DOHH2 (cell line): ENCODE measurements around the gene EIF2S1.

Source experiments
- H3F3A ChIP-seq: fragments of 200-600 bp; sonication (generic), shearing (Covaris generic); 2 replicates; pipeline ENCODE4 v1.6.0; 2016; ENCODE audit warnings: antibody characterized with exemption, mild to moderate bottlenecking; ENCODE audit not compliant: control insufficient read depth, insufficient read depth
- H3K27ac ChIP-seq: fragments of 200-600 bp; sonication (generic); 2 replicates; pipeline ENCODE4 v1.5.1; 2014; ENCODE audit warnings: low read depth, mild to moderate bottlenecking, low read length, moderate library complexity
- H3K27me3 ChIP-seq: fragments of 200-600 bp; sonication (generic); 2 replicates; pipeline ENCODE4 v1.6.1; 2014; ENCODE audit warnings: mild to moderate bottlenecking, low read length, mixed read lengths; ENCODE audit not compliant: control insufficient read depth
- H3K36me3 ChIP-seq: fragments of 200-600 bp; sonication (generic); 2 replicates; pipeline ENCODE4 v1.6.1; 2014; ENCODE audit warnings: mild to moderate bottlenecking, low read length, moderate library complexity, mixed read lengths; ENCODE audit not compliant: control insufficient read depth
- H3K4me1 ChIP-seq: fragments of 200-600 bp; sonication (generic); 2 replicates; pipeline ENCODE4 v1.6.1; 2014; ENCODE audit warnings: mild to moderate bottlenecking, low read length, mixed read lengths; ENCODE audit not compliant: control insufficient read depth
- H3K4me2 ChIP-seq: fragments of 200-600 bp; sonication (generic); 2 replicates; pipeline ENCODE4 v1.6.0; 2014; ENCODE audit warnings: mild to moderate bottlenecking, low read length, moderate library complexity
- H3K4me3 ChIP-seq: fragments of 200-600 bp; sonication (generic); 2 replicates; pipeline ENCODE4 v1.5.1; 2014; ENCODE audit warnings: mild to moderate bottlenecking, low read length, mixed read lengths
- H3K79me2 ChIP-seq: fragments of 200-600 bp; sonication (generic); 2 replicates; pipeline ENCODE4 v1.6.1; 2014; ENCODE audit warnings: mild to moderate bottlenecking, low read length, mixed read lengths; ENCODE audit not compliant: control insufficient read depth
- H3K9me2 ChIP-seq: fragments of 200-600 bp; sonication (generic); replicated peaks from 2 replicates; pipeline ENCODE4 v1.6.1; 2014; ENCODE audit warnings: mild to moderate bottlenecking, low read length, mixed read lengths; ENCODE audit not compliant: control insufficient read depth
- H3K9me3 ChIP-seq: fragments of 200-600 bp; sonication (generic); 2 replicates; pipeline ENCODE4 v1.6.1; 2014; ENCODE audit warnings: antibody characterized with exemption, low read length, mixed read lengths; ENCODE audit not compliant: control insufficient read depth, insufficient read depth
- H4K20me1 ChIP-seq: fragments of 200-600 bp; sonication (generic); 2 replicates; pipeline ENCODE4 v1.6.0; 2014; ENCODE audit warnings: low read depth, mild to moderate bottlenecking, antibody characterized with exemption, low read length, moderate library complexity; ENCODE audit not compliant: control insufficient read depth, insufficient read depth
- EZH2phosphoT487 ChIP-seq: fragments of 200-600 bp; sonication (generic); IDR thresholded peaks from 2 replicates; pipeline ENCODE4 v1.6.1; 2017; ENCODE audit warnings: borderline replicate concordance, mild to moderate bottlenecking, antibody characterized with exemption, low read length, moderate library complexity, mixed read lengths
- TF ChIP-seq, protein P1 (sequence below): fragments of 200-600 bp; sonication (generic); IDR thresholded peaks from one replicate; pipeline ENCODE4 v1.5.1; 2014; ENCODE audit warnings: antibody characterized with exemption, mild to moderate bottlenecking, low read depth, low read length; ENCODE audit not compliant: poor library complexity, severe bottlenecking

Gene EIF2S1

DNA sequence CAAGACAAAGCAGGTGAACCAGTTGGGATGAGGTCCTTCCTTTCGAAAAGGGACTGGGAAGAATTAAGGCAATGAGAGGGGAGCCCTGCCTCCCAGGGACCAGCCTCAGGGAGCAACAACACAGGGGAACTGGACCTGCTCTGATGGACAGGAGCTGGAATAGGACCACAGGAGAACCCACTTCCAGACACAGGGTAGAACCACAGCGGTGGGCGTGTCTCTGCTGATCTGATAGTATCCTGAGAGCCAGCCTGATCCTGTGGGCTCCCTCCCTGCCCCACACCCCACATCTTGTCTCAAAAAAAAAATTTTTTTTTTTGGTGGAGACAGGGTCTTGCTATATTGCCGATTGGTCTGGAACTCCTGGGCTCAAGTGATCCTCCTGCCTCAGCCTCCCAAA lies 65.5 kb downstream of the EIF2S1 start:
- H3K9me2 ChIP-seq: no peaks in the 10 kb centered on the region
- H3F3A ChIP-seq: no peaks in the 10 kb centered on the region
- no peaks in the 10 kb centered on the region for H3K36me3 ChIP-seq
- no peaks in the 10 kb centered on the region for H3K4me1 ChIP-seq
- no peak for TF ChIP-seq EZH2phosphoT487
- TF ChIP-seq, protein P1, sequence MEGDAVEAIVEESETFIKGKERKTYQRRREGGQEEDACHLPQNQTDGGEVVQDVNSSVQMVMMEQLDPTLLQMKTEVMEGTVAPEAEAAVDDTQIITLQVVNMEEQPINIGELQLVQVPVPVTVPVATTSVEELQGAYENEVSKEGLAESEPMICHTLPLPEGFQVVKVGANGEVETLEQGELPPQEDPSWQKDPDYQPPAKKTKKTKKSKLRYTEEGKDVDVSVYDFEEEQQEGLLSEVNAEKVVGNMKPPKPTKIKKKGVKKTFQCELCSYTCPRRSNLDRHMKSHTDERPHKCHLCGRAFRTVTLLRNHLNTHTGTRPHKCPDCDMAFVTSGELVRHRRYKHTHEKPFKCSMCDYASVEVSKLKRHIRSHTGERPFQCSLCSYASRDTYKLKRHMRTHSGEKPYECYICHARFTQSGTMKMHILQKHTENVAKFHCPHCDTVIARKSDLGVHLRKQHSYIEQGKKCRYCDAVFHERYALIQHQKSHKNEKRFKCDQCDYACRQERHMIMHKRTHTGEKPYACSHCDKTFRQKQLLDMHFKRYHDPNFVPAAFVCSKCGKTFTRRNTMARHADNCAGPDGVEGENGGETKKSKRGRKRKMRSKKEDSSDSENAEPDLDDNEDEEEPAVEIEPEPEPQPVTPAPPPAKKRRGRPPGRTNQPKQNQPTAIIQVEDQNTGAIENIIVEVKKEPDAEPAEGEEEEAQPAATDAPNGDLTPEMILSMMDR: no peak
- H3K4me3 ChIP-seq: no peak overlapping the region
- H4K20me1 ChIP-seq: no peaks in the 10 kb centered on the region
- H3K9me3 ChIP-seq: no peaks in the 10 kb centered on the region
- no peak overlapping the region for H3K4me2 ChIP-seq
- H3K27ac ChIP-seq: no peak overlapping the region
- no peaks in the 10 kb centered on the region for H3K79me2 ChIP-seq
- H3K27me3 ChIP-seq: no peaks in the 10 kb centered on the region

DNA sequence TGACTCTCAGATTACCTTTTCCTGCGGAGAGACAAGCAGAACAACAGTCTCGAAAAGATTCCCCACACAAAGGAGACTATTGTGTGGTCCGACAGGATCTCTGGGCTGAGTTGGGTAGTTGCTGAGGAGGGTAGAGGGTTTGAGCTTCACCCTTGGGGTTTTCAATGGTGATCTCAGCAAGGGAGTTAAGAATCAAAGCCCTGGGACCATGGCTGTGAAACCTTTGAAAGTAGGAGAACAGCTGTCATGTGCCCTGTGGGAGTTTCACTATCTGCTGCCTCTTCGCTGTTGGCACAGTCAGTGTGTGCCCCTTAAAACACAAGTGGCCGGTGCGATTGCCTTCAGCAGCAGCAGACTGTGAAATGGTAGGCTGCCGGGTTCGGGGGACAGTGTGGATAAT lies 66.0 kb downstream of the EIF2S1 start:
- H3K9me3 ChIP-seq: no peaks in the 10 kb centered on the region
- H3K4me2 ChIP-seq: no peak overlapping the region
- no peaks in the 10 kb centered on the region for H3K36me3 ChIP-seq
- no peaks in the 10 kb centered on the region for H3F3A ChIP-seq
- H4K20me1 ChIP-seq: no peaks in the 10 kb centered on the region
- H3K4me3 ChIP-seq: no peak overlapping the region
- no peaks in the 10 kb centered on the region for H3K27me3 ChIP-seq
- TF ChIP-seq, protein P1: no peak
- TF ChIP-seq EZH2phosphoT487: no peak
- H3K4me1 ChIP-seq: no peaks in the 10 kb centered on the region
- no peaks in the 10 kb centered on the region for H3K79me2 ChIP-seq
- H3K27ac ChIP-seq: no peak overlapping the region
- no peaks in the 10 kb centered on the region for H3K9me2 ChIP-seq

DNA sequence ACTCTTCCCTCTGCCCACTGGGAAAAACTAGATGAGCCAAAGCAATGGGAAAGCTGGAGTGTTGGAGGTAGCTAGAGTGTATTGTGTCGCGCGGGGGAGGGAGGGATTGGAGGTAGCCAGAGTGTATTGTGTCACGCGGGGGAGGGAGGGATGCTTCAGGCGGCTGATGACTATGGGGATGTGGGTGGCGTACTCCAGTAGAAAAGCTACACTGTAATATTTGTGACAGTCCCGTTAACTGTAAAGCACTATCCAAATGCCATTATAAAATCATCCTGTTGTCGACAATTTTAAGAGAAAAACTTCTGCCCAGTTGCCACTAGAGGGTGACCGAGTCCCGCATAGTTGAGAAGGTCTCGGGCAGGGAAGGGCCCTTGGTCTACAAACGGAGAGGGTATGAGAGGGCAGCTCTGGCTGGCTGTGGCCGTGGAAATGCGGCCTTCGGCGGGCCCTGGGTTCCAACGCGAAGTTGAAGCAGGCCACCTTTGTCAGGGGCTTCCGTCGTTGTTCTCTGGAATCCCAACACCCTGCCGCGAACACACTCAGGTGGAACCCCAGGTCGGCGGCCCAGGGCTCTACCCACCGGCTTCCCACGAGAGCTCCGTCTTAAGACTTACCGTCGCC lies 67.0 kb downstream of the EIF2S1 start:
- no peaks in the 10 kb centered on the region for H3K36me3 ChIP-seq
- H3K4me2 ChIP-seq: no peak overlapping the region
- no peak overlapping the region for H3K4me3 ChIP-seq
- no peaks in the 10 kb centered on the region for H4K20me1 ChIP-seq
- H3K4me1 ChIP-seq: no peaks in the 10 kb centered on the region
- no peak overlapping the region for H3K27ac ChIP-seq
- H3K9me3 ChIP-seq: no peaks in the 10 kb centered on the region
- no peaks in the 10 kb centered on the region for H3K9me2 ChIP-seq
- no peaks in the 10 kb centered on the region for H3F3A ChIP-seq
- TF ChIP-seq, protein P1: peak; percentile 71
- TF ChIP-seq EZH2phosphoT487: no peak
- H3K79me2 ChIP-seq: no peaks in the 10 kb centered on the region
- peaks cover 2% of the 10 kb centered on the region; the same call in 1 of the 2 replicates for H3K27me3 ChIP-seq
